Fibroblast of lung (primary cell): ENCODE results near the gene OBSCN. TPM values are rescaled to one million over a fixed set of nuclear protein-coding genes. Genes with fewer than 3 reads are reported as not detected.

Experiments used
- DNase-seq, 2 donors: peaks; one replicate each; pipeline versions ENCODE4 v3.0.0 to v3.0.0-alpha.2; 2010; ENCODE audit warnings: low read depth in 2 of 2
- H2AFZ ChIP-seq: 2 replicates; pipeline ENCODE4 v1.5.1; 2012; ENCODE audit warnings: low read length, control low read depth, inconsistent platforms
- H3K27ac ChIP-seq: 2 replicates; pipeline ENCODE4 v1.5.1; 2011; ENCODE audit warnings: low read length, control low read depth; ENCODE audit not compliant: insufficient read depth
- H3K27me3 ChIP-seq: 2 replicates; pipeline ENCODE4 v1.5.1; 2011; ENCODE audit warnings: mild to moderate bottlenecking, low read length; ENCODE audit not compliant: control insufficient read depth, insufficient read depth
- H3K36me3 ChIP-seq: 2 replicates; pipeline ENCODE4 v1.5.1; 2011; ENCODE audit warnings: low read length; ENCODE audit not compliant: control insufficient read depth, insufficient read depth
- H3K4me1 ChIP-seq: 2 replicates; pipeline ENCODE4 v1.5.1; 2011; ENCODE audit warnings: low read length; ENCODE audit not compliant: control insufficient read depth, insufficient read depth; ENCODE audit errors: extremely low read depth
- H3K4me2 ChIP-seq: 2 replicates; pipeline ENCODE4 v1.5.1; 2011; ENCODE audit warnings: low read length, control low read depth; ENCODE audit not compliant: insufficient read depth; ENCODE audit errors: extremely low read depth
- H3K4me3 ChIP-seq, 4 experiments: fragments of 200-600 bp in 1 of 4; sonication (generic) in 1 of 4; replicated peaks in 1 of 4; 2 replicates each; pipeline ENCODE4 v1.5.1; 2011 to 2016; ENCODE audit warnings: low read length in 4 of 4, low read depth in 3 of 4, mild to moderate bottlenecking in 3 of 4, control low read depth in 2 of 4, inconsistent platforms in 1 of 4, mixed read lengths in 1 of 4; ENCODE audit not compliant: insufficient read depth in 1 of 4; ENCODE audit errors: control extremely low read depth in 1 of 4
- H3K79me2 ChIP-seq: 2 replicates; pipeline ENCODE4 v1.5.1; 2012; ENCODE audit warnings: mild to moderate bottlenecking, low read length, inconsistent platforms; ENCODE audit not compliant: control insufficient read depth, insufficient read depth
- H3K9ac ChIP-seq: 2 replicates; pipeline ENCODE4 v1.5.1; 2011; ENCODE audit warnings: mild to moderate bottlenecking, low read length, control low read depth; ENCODE audit not compliant: insufficient read depth
- H3K9me3 ChIP-seq: 2 replicates; pipeline ENCODE4 v1.5.1; 2012; ENCODE audit warnings: low read depth, low read length; ENCODE audit not compliant: control insufficient read depth, insufficient read depth
- H4K20me1 ChIP-seq: 2 replicates; pipeline ENCODE4 v1.5.1; 2011; ENCODE audit warnings: low read length; ENCODE audit not compliant: control insufficient read depth, insufficient read depth; ENCODE audit errors: extremely low read depth
- EZH2 ChIP-seq: IDR thresholded peaks from 2 replicates; pipeline ENCODE4 v1.5.1; 2012; ENCODE audit warnings: low read length, control low read depth, mild to moderate bottlenecking; ENCODE audit errors: missing control alignments
- polyA plus RNA-seq, 2 donors: library from polyadenylated mRNA; depleted of rRNA in 1 of 2; stranded (reverse) in 1 of 2; unstranded in 1 of 2; fragments of >200 nt; gene quantifications; 2 replicates each; pipeline ENCODE4 v1.2.1, GENCODE V29; 2011 to 2012; ENCODE audit warnings: missing spikeins in 1 of 2
- total RNA-seq: library from RNA; depleted of rRNA; stranded (reverse); fragments of >200 nt; gene quantifications from 2 replicates; pipeline ENCODE4 v1.2.1, GENCODE V29; 2014
- TF ChIP-seq, protein P1 (sequence below), 2 donors: IDR thresholded peaks in 1 of 2; conservative IDR thresholded peaks in 1 of 2; 1 replicate in 1 of 2; 2 replicates in 1 of 2; pipeline ENCODE4 v1.5.1; 2011 to 2012; ENCODE audit warnings: low read length in 2 of 2, control low read depth in 1 of 2, inconsistent platforms in 1 of 2, low read depth in 1 of 2, mild to moderate bottlenecking in 1 of 2

Gene OBSCN
- total and polyA plus RNA-seq, 2 donors (not counting 1 experiment from before 2014, with no cell fraction given) = 0.87 to 16.8 TPM

DNA sequence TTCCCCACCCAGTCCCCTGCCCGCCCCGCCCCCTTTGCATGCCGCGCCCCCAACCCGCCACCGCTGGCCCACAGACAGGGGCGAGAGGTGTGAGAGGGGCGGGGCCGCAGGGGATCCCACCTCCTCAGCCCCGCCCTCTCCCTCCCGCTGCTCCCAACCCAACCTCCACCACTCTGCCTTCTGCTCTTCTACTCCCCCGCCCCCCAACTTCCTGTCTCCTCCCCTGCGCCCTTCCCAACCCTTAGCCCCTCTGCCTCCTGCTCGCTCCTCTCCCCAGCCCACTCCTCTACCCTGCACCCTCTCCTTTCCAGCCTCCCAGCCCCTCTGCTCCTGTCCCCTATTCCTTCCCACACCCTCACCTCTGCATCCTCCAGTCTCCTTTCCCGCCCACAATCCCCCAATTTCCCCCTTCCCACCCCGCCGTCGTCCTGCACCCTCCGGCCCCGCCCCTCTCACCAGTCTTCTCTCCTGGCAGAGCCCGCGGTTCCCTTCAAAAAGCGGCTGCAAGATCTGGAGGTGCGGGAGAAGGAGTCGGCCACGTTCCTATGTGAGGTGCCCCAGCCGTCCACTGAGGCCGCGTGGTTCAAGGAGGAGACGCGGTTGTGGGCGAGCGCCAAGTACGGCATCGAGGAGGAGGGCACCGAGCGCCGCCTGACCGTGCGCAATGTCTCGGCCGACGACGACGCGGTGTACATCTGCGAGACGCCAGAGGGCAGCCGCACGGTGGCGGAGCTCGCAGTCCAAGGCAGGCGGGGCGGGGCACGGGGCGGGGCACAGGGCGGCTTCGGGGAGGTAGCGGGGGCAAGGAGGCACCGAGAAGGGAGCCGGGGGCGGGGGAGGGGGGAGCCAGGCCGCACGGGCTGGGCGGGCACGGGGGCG is 5.4 kb downstream of the OBSCN start:
- Histone ChIP-seq H3K9ac (no peak overlapping the region), H3K4me3 (peak overlapping the region; percentile 27 to 59 (median 46)), H3K4me1 (no peaks in the 10 kb centered on the region), H3K27me3 (no peaks in the 10 kb centered on the region), H3K4me2 (peak overlapping the region; percentile 75), H3K36me3 (no peaks in the 10 kb centered on the region), H3K9me3 (no peaks in the 10 kb centered on the region), H4K20me1 (no peaks in the 10 kb centered on the region), H2AFZ (peak overlapping the region; percentile 88), H3K27ac (no peak overlapping the region), H3K79me2 (no peaks in the 10 kb centered on the region)
- peak; percentile 70 to 71 for DNase-seq
- TF ChIP-seq EZH2 = no peak
- TF ChIP-seq, protein P1, sequence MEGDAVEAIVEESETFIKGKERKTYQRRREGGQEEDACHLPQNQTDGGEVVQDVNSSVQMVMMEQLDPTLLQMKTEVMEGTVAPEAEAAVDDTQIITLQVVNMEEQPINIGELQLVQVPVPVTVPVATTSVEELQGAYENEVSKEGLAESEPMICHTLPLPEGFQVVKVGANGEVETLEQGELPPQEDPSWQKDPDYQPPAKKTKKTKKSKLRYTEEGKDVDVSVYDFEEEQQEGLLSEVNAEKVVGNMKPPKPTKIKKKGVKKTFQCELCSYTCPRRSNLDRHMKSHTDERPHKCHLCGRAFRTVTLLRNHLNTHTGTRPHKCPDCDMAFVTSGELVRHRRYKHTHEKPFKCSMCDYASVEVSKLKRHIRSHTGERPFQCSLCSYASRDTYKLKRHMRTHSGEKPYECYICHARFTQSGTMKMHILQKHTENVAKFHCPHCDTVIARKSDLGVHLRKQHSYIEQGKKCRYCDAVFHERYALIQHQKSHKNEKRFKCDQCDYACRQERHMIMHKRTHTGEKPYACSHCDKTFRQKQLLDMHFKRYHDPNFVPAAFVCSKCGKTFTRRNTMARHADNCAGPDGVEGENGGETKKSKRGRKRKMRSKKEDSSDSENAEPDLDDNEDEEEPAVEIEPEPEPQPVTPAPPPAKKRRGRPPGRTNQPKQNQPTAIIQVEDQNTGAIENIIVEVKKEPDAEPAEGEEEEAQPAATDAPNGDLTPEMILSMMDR (conservative IDR thresholded peaks at IDR 0.05 in 1 of 2, IDR thresholded peaks at IDR 0.05 in 1 of 2; ENCODE audit: low read depth in 1 of 2, low read length in 2 of 2) = peak; percentile 35 to 42

DNA sequence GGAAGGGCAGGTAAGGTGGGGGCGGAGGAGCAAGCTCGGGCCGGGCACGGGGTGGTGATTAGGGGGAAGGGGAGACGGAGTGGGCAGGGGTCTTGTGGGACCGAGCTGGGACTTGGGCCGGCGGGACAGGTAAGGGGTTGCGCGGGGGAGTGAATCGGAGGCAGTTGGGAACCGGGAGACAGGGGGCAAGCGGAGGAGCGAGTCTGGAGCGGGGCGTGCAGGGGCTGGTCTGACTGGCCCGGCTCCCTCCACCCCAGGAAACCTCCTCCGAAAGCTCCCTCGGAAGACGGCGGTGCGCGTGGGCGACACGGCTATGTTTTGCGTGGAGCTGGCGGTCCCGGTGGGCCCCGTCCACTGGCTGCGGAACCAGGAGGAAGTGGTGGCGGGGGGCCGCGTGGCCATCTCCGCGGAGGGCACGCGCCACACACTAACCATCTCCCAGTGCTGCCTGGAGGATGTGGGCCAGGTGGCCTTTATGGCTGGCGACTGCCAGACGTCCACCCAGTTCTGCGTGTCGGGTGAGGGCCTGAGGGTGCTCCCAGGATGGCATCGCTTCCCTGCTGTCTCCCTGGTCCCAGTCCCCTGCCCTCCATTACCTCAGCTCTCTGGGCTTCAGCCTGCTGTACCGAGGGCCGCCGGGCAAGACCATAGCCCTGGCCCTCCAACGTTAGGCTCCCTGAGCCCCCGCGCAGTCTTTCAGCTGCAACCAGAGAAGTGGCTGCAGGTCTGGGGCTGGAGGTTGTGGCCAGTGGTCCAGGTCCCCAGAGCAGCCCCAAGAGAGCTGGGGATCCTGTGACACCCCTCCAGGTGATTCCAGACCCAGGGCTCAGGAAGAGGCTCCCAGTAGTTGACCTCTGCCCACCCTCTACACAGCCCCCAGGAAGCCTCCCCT is 6.3 kb downstream of the OBSCN start:
- Histone ChIP-seq H3K27me3 (no peaks in the 10 kb centered on the region), H3K9me3 (no peaks in the 10 kb centered on the region), H4K20me1 (no peaks in the 10 kb centered on the region), H3K9ac (no peak overlapping the region), H3K79me2 (no peaks in the 10 kb centered on the region), H3K36me3 (no peaks in the 10 kb centered on the region), H2AFZ (no peak overlapping the region), H3K4me3 (peak overlapping the region in 2 of 4 experiments; percentile 27 to 34), H3K4me1 (no peaks in the 10 kb centered on the region), H3K27ac (no peak overlapping the region), H3K4me2 (peak overlapping the region; percentile 25)
- TF ChIP-seq EZH2 = no peak
- TF ChIP-seq, protein P1 (conservative IDR thresholded peaks at IDR 0.05 in 1 of 2, IDR thresholded peaks at IDR 0.05 in 1 of 2; ENCODE audit: low read depth in 1 of 2, low read length in 2 of 2) = no peak
- no peak for DNase-seq
